Stimulated activated CD4-positive, alpha-beta T cell treated with anti-CD3 and anti-CD28 coated beads, Interleukin-15, amount 100 ng/mL, for 24 hours (primary cell): ENCODE measurements around the gene SLC6A11.

Source experiments
- DNase-seq: peaks from one replicate; pipeline ENCODE4 v3.0.0-alpha.2; 2020

Gene SLC6A11

DNA sequence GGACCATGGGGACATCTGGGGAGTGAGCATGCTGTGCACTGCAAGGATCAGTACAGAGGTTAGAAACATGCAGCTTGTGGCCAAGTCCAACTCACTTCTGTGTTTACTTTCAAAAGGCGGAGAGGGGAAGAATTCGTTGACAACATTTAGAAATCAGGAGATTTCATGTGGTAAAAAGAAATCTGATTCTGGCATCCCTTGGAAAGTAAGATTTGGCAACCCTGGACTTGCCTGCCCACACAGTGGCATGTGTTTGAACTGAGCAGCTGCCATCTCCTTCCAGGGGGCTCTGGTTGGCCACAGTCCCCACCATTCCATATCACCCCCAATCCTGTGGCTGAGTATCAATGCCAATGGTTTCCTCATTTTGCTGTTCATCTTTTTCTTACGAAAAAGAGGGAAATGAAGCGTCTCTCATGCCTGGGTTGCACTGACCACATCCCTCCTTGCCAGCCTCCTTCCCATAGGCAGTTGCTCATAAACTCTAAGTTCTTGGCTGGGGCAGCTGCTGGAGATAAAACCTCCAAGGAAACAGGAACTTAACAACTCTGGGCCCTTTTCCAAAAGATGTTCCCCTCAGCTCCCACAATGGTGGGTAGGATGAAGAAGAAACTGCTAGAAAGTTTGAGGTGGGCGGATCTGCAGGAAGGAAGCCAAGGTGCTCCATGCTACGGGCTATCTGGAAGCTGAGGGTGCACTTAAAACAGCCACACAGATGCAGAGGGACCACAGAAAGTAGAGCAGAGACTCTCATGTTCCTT, 29.2 kb downstream of the SLC6A11 start:
- DNase-seq = no peak

GRCh38 chr3:10845839-10846656, 30.0 kb downstream of the SLC6A11 start:
- no peak for DNase-seq

GRCh38 chr3:10846657-10846975, 30.6 kb downstream of the SLC6A11 start:
- DNase-seq = no peak

GRCh38 chr3:10848261-10848660, 32.2 kb downstream of the SLC6A11 start:
- DNase-seq = peak; percentile 61

DNA sequence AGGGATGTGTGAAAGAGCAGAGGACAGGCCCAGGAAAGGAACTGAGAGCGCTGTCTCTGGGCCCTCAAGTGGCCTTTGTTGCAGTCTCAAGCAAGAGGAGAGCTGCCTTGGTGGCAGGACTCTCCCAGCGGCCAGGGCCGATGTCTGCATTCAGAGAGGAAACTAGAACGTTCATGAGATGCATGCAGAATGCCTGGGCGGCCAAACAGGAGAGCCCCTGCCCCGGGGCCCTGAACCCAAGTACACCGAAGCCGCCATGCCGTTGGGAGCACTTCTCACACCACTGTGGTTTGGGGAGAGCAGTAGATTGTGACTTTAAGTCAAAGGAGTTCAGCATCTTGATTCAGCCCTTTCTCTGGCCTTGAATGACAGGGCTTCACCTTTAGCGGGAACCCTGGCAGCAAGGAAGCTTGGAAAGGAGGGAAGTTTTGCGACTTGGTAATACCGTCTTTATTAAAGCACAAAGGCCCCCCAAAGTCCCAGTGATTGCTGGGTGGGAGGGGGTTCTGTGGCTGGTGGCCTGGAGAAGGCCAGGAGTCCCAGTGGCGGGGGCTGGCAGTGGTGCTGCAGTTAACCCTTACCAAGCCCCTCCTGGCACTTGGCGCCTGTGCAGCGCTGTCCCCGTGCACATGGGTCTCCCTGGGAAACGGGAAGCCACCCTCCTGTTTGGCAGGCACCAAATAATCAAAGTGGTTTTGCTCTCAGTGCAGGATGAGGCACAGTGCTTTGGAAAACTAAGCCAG, 36.2 kb downstream of the SLC6A11 start:
- DNase-seq = no peak

- no peak for DNase-seq
Observed at GRCh38 chr3:10855083-10855870, 39.2 kb downstream of the SLC6A11 start.

GRCh38 chr3:10855871-10856662, 40.0 kb downstream of the SLC6A11 start:
- no peak for DNase-seq

GRCh38 chr3:10857235-10857634, 41.2 kb downstream of the SLC6A11 start:
- no peak for DNase-seq

DNA sequence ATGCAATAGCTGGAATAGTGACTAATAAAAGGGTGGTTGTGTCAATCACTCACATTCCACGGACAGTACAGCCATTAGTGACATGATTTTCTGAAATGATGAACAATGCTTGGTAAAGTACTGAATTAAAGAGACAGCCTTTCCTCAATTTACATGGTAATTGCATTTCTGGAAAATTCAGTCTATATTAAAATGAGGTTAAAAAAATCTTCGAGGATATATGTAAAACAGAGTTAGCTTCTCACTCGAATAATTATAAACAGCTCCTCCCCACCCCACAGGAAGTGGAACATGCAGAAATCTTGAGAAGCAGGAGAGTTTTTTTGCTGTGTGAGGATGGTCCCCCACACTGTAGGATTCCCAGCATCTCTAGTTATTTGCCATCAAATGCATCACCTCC, 42.1 kb downstream of the SLC6A11 start:
- DNase-seq = no peak

DNA sequence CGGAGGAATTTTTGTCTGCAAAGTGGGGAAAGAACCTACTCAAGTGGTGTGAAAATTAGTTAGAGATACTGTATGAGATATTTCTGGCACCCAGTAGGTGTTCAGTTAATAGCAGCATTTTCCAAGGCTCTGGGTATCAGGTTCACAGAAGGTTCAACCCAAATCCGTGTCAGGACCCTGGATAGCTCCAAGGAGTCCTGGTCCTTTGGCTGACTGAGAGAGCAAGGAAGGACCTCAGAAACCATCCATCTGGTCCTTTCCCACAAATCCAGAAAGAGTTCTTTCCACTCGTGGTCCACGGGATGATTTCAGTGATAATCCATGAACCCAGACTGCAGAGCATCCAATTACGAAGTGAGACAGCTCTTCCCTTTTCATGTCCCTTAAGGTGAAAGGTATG, 51.4 kb downstream of the SLC6A11 start:
- no peak for DNase-seq

- no peak for DNase-seq
Observed at GRCh38 chr3:10869460-10869859, 53.4 kb downstream of the SLC6A11 start.

DNA sequence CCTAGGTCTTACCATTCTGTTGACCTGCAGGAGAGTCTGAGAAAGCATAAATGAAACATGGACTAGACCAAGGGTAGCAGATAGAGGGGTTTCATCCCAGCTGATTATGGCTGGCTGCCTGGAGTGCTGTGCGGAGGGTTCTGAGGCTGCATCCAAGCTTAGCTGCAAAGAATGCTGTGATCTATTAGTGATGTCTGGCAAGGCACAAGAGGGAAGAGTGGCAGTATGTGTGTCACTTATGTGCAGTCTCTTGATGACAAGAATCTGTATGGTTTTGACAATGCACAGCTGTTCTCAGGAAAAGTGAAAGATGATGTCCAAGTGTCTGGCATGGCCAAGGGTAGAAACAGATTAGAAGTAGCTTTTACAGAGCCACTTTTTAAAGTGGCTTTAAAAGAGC, 54.3 kb downstream of the SLC6A11 start:
- DNase-seq = no peak

DNA sequence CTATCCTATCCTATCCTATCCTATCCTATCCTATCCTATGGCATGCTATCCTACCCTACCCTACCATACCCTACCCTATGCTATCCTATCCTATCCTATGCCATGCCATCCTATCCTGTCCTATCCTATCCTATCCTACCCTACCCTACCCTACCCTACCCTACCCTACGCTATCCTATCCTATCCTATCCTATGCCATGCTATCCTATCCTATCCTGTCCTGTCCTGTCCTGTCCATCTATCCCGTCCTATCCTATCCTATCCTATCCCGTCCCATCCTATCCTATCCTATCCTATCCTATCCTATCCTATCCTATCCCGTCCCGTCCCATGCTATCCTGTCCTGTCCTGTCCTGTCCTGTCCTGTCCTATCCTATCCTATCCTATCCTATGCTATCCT, 57.4 kb downstream of the SLC6A11 start:
- DNase-seq = no peak

GRCh38 chr3:10875914-10876313, 59.9 kb downstream of the SLC6A11 start:
- no peak for DNase-seq

DNA sequence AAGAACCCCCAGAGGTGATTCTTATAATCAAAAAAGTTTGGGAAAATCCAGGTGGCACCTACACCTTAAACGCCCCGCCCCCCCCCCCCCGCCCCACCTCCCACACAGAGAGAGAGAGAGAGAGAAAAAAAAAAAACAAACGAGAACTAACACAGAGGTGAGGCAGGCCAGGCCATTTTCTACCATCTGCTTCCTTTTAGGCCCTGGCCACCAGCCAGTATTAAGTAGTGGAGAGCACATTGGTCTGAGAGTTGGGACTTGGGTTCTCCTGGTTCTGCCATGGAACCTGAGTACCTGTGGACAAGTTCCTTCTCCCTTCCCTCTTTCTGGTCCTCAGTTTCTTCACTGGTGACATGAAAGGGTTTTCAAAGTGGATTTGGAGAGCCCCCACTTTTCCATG, 60.6 kb downstream of the SLC6A11 start:
- DNase-seq = no peak

- no peak for DNase-seq
Observed at GRCh38 chr3:10882851-10883250, 66.8 kb downstream of the SLC6A11 start.

DNA sequence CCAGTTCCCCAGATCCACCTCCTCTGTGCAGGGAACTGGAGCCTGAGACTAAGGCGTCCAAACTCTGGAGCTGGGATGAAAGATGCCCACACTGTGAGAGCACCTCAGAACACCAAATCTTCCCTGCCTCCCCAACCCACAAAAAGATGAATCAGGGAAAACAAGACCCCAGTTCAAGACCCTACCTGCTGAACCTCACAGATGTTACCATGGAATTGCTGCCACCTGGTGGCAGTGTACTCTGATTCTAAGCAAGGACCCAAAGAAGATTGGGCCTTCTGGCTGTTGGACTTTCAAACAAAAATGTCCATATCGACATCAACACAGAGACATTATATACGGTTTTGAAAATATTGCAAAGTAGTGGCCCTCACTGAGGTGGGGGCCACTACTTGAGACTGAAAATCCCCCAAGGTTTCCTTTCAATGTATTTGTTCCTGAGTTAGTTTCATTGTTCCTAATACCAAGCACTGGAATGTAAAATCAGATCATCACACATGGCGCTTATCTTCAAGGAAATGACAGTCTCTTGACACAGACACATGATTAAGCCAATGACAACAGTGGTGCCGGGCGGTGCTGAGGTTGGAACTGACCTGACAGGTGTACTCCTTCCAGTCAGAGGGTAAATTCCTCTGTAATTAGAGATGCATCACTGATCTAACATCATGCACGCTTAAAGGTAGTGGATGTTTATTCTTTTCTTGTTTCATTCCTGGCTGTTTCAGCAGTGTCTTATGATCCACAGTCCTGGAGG, 67.6 kb downstream of the SLC6A11 start:
- DNase-seq = peak; percentile 28

DNA sequence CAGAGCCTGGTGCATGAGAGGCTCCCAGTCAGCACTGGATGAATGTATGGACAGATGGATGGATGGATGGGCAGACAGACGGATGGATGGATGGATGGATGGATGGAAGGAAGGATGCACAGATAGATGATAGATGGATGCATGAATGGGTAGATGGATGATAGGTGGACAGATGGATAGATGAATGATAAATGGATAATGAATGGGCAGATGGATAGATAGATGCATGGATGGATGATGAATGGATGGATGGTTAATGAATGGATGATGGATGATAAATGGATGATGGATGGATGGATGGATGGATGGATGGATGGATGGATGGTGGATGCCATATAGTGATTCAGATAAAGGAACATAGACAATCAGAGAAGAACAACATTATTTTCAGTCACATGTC, 71.0 kb downstream of the SLC6A11 start:
- DNase-seq = no peak

- no peak for DNase-seq
Observed at GRCh38 chr3:10888518-10889090, 72.6 kb downstream of the SLC6A11 start.

DNA sequence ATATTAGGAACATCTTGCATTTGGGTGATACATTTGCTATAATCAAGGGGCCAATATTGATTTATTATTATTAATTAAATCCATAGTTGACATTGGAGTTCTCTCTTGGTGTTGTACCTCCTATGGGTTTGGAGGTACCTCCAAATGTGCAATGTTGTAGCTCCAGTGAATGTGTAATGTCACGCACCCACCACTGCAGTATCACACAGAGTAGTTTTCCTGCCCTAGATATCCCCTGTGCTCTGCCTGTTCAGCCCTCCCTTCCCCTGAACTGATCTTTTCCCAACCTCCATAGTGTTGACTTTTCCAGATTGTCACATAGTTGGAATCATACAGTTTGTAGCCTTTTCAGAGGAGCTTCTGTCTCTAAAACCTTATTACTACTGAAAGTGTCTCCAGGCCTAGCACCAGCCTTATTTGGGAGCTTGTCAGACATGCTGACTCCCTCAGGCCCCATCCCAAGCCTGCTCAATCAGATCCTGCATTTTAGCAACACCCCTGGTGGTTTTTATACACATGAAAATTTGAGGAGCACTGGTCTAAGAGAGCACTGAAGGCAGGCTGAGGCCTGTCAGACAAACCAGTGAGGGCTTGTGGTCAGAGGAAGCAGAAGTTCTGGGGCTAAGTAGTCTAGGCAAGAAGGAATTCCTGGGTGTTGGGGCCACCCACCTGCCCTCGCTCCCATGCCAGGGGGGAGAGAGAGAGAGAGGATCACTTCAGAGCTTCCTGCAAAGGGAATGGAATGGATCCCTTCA, 73.4 kb downstream of the SLC6A11 start:
- DNase-seq = no peak
